Measurements from ENCODE around the gene RAD51D.

DNA sequence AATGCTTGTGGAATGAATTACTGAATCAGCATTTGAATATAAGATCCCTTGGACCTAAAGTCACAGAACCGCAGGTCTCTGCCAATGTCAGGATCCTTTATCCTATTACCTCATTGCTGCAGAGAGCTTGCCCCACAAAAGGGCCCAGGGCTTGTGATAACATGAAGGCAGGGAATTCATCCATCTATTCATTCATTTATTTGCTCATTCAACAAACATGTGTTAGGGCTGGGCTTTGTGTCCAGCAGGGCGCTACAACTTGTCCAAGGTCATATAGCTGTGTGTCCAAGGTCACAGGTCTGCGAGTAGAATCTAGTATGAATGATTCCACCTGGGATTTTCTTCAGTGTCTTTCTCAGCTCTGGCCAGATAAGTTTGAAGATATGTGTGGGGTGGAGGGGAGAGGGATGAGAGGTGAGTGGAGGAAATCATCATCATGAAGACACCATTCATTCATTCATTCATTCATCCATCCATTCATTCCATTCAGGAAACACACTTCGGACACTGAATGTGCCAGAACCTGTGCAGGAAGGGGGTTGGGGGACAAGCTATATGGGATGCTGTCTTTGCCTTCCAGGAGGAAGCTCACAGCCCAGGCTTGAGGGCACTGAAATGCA lies 26.7 kb upstream of the RAD51D start:
- TF ChIP-seq, protein P1, sequence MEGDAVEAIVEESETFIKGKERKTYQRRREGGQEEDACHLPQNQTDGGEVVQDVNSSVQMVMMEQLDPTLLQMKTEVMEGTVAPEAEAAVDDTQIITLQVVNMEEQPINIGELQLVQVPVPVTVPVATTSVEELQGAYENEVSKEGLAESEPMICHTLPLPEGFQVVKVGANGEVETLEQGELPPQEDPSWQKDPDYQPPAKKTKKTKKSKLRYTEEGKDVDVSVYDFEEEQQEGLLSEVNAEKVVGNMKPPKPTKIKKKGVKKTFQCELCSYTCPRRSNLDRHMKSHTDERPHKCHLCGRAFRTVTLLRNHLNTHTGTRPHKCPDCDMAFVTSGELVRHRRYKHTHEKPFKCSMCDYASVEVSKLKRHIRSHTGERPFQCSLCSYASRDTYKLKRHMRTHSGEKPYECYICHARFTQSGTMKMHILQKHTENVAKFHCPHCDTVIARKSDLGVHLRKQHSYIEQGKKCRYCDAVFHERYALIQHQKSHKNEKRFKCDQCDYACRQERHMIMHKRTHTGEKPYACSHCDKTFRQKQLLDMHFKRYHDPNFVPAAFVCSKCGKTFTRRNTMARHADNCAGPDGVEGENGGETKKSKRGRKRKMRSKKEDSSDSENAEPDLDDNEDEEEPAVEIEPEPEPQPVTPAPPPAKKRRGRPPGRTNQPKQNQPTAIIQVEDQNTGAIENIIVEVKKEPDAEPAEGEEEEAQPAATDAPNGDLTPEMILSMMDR (IDR thresholded peaks at IDR 0.05), result no peak
- no peak for TF ChIP-seq POLR2A (IDR thresholded peaks at IDR 0.05; ENCODE audit: low read length)
- no peak for TF ChIP-seq EHMT2 (IDR thresholded peaks at IDR 0.05; ENCODE audit: low read depth)
- TF ChIP-seq BHLHE40 (IDR thresholded peaks at IDR 0.05; ENCODE audit: low read depth, low read length), result no peak
- TF ChIP-seq JUN (IDR thresholded peaks at IDR 0.05), result no peak
- no peak for TF ChIP-seq RCOR1 (IDR thresholded peaks at IDR 0.05; ENCODE audit: low read depth, low read length)
- no peak for TF ChIP-seq CHD2 (IDR thresholded peaks at IDR 0.05; ENCODE audit: low read length, partially characterized antibody)
- no peak for TF ChIP-seq HOXA7 (CRISPR knock-in tag; IDR thresholded peaks at IDR 0.05)
- TF ChIP-seq MAZ (IDR thresholded peaks at IDR 0.05; ENCODE audit: borderline replicate concordance, low read depth, low read length), result no peak
- TF ChIP-seq GATA3 (IDR thresholded peaks at IDR 0.05; ENCODE audit: borderline replicate concordance), result no peak
- no peak for TF ChIP-seq RFX5 (IDR thresholded peaks at IDR 0.05)
- no peak for TF ChIP-seq SMC3 (IDR thresholded peaks at IDR 0.05)
